GM19395 (cell line): ENCODE data around the gene BOLA3.
A peak's percentile ranks its signal among the peaks of the same experiment; 100 is the strongest.
"Not testable (repeated sequence)": the region's sequence is repeated elsewhere in the genome, so short reads cannot be mapped to it uniquely, and the experiment has no call there.

Source experiments
- ATAC-seq: cut with Tn5 transposase; IDR thresholded peaks from one replicate; pipeline ENCODE4 v1.9.1; 2021; ENCODE audit warnings: mild to moderate bottlenecking, moderate library complexity; ENCODE audit not compliant: unreplicated experiment

BOLA3 gene, protein sequence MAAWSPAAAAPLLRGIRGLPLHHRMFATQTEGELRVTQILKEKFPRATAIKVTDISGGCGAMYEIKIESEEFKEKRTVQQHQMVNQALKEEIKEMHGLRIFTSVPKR

DNA sequence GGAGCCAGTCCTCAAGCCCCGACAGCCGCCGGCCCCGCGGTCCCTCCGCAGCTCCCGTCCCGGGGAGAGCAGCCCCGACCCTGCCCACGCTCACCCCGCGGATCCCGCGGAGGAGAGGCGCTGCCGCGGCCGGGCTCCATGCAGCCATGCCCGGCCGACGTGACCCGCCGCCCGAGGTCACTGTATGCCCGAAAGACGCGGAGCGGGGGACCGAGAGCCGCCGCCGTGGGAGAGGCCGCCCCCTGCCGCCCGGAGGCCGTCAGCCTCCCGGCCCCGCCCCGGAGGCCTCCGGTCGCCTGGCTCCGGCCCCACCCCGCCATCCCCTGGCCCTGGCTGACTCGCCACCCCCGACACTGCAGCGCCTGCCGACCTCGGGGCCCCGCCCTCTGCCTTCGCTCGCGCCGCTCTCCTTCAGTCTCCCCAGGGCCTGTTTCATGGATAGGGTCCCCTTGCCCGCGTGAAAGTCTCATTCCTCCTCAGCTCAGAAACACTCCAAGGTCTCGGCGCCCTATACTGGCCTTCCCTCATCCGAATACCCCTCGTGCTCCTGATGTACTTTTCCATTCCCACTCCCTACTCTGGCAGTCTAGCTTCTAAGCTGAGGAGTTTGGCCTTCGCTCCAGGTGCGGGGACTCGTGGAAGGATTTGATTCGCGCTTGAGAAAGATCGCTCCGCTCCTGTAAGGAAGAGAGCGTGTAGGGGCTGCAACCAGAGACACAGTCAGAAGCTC, at the start of gene BOLA3:
TSS of gene BOLA3 (minus strand) at position 186 of the 730 bp plus-strand sequence. CDS start at position 148, 38 bp downstream.
- ATAC-seq: peak; percentile 88

DNA sequence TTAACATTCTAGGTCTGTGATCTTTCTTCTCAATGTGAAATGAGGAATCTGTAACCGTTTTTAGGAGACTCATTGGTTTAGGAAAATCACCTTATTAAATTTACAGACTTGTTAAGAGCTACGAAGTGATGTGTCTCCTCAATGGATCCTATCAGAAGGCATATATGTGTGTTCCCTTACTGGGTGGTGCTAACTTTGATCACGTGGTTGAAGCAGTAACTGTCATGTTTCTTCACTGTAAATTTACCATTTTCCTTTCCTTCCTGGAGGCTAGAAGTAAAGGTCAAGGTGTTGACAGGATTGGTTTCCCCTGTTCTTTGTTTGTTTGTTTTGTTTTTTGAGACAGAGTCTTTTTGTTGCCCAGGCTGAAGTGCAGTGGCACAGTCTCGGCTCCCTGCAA, 49.3 kb upstream of the BOLA3 start:
- ATAC-seq: no peak

DNA sequence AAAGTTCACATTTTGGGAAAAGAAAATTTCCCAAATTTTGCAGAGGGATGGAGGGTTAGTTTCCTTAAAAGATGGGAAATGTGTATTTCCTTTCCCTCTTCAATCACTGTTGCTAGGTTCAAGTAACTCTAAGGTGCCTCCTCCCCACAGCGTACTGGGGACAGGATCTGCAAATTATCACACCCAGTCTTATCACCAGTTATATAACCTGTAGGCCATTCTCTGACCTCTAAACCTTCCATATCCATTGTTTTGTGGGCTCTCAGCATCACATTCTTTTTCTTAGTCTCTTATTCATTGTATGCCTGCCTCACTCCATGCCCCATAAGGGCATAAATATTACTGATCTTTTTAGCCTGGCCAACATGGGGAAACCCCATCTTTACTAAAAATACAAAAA, 47.1 kb upstream of the BOLA3 start:
- no peak for ATAC-seq

DNA sequence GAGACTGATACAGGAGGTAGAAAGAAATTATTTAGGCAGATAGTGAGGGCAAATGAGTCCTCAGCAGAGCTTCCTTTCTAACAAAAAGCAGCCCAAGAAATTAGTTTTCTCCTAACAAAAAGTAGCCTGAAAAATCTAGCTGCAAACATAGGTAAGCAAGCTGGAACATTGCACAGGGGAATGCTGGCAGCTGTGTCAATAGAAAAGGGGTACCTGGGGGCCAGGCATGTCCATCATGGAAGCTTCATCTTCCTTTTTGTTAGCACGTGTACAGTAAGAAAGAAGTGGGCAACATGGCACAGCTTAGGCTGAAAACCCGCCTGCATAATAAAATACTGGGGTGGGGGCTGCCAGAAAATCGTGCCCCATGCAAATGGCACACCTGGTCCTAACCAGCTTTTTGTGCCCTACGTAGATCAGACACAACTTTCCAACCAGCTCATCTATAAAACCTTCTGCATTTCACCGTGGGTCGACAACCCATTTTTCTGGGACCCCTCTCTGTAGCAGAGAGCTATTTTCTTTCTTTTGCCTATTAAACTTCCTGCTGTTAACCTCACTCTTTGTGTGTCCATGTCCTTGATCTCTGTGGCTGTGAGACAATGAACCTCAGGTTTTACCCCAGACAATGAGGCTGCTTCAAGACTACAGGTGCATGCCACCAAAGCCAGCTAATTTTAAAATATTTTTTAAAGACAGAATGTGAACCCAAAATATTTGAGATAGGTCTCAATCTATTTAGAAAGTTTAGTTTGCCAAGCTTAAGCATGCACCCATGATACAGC, 44.1 kb upstream of the BOLA3 start:
- no peak for ATAC-seq

DNA sequence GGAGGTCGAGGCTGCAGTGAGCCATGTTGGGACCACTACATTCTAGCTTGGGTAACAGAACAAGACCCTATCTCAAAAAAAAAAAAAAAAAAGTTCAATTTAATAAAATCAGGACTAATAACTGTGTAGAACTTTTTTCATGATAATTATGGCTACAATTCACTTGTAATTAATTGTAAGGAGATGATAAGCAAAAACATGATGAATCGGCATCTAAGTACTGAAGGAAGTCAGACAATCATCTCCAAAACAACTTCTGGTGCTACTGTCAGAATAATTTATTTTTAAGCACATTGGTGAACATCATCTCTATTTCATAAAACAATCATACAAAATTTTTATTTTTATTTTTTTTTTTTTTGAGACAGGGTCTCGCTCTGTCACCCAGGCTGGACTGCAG, 41.0 kb upstream of the BOLA3 start:
- no peak for ATAC-seq

DNA sequence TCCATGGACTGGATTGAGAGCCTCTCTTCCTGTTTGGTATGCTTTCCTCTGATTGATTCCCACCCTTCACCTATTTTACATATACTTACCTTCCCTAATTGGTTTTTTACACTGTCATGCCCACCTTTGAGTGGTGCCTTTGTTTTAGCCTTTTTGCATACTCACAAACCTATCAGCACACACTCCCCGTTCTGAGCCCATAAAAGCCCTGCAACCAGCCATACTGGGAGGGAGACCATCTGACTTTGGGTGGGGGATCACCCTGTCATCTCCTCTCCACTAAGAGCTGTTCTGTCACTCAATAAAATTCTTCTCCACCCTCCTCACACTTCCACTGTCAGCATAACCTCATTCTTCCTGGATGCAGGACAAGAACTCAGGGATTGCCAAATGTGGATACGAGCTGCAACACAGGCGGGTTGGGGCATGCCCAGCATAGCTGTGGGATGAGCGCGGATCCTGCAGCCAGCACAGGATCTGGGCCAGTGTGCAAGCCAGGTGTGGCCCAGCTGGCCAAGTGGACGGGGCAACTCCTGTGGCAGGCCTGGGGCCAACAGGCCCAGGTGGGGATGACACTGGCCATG, 40.4 kb upstream of the BOLA3 start:
- ATAC-seq: no peak

DNA sequence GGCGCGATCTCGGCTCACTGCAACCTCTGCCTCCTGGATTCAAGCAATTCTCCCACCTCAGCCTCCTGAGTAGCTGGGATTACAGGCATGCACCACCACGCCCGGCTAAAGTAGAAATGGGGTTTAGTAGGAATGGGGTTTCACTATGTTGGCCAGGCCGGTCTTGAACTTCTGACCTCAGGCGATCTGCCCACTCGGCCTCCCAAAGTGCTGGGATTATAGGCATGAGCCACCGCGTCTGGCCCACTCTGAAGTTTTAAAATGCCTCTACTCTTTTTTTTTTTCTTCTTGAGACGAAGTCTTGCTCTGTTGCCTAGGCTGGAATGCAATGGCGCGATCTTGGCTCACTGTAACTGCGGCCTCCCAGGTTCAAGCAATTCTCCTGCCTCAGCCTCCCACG, 39.0 kb upstream of the BOLA3 start:
- not testable (repeated sequence) for ATAC-seq

DNA sequence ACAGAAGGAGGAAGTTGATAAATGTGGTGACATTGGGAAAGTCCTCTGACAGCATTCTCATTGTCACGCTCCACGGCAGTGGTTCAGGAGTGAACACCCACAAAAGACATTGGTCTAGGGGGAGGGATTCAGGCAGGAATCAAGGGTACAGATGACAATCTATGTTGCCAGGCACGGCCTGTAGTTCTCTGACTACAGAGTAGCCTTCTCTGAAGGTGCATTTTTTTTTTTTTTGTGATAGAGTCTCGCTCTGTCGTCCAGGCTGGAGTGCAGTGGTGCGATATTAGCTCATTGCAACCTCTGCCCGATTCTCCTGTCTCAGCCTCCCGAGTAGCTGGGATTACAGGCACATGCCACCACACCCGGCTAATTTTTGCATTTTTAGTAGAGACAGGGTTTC, 38.3 kb upstream of the BOLA3 start:
- ATAC-seq: peak; percentile 73

DNA sequence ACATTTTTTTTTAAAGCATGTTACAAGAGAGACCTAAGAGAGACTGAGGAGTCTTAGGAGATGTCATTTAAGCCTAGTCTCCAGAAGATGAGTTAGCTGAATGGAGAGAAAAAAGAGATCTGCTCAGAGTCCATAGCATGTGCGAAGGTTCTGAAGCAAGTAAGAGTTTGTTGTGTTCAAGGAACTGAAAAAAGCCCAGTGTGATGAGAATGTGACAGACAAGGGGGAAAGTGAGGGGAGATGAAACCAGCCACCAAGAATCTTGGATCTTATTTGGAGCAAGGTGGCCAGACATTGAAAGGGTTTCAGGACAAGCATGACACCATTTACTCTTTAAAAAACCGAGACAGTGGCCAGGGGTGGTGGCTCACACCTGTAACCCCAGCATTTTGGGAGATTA, 36.2 kb upstream of the BOLA3 start:
- ATAC-seq: no peak

DNA sequence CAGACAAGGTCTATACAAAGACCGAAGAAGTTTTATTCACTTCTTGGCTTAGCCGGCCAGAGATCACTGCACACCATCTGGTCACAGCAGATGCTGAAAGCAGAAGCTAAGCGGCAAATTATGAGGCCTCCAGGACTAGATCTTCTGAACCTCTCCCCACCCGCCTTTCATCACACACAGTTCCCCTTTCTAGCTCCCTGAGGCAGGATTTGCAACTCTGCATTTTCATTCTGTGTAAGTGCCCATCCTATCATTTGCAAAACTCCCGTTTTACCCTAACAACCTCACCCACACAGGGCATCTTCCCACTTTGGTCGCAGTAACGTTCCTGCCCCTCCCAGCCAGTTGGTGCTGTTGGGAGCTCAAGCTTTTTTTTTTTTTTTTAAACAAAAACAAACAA, 34.0 kb upstream of the BOLA3 start:
- ATAC-seq: peak; percentile 33

DNA sequence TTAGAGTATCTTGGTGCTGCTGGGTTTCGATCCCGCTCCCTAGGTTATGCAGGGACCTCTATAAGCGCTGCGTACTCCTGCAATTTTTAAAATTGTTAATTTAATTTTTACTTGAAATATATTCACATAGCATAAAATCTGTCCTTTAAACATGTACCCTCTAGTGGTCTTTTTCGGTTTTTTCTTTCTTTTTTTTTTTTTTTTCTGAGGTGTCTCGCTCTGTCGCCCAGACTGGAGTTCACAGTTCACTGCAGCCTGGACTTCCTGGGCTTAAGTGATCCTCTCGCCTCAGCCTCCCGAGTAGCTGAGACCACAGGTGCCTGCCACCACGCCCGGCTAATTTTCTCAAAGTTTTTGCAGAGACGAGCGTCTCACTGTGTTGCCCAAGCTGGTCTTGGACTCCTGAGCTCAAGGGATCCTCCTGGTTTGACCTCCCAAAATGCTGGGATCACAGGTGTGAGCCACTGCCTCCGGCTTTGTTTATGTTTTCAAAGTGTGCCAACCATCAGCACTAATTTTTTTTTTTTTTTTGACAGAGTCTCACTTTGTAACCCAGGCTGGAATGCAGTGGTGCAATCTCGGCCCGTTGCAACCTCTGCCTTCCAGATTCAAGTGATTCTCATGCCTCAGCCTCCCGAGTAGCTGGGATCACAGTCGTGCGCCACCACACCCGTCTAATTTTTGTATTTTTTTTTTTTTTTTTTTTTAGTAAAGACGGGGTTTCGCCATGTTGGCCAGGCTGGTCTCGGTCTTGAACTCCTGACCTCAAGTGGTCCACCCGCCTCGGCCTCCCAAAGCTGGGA, 31.6 kb upstream of the BOLA3 start:
- ATAC-seq: peak; percentile 19

DNA sequence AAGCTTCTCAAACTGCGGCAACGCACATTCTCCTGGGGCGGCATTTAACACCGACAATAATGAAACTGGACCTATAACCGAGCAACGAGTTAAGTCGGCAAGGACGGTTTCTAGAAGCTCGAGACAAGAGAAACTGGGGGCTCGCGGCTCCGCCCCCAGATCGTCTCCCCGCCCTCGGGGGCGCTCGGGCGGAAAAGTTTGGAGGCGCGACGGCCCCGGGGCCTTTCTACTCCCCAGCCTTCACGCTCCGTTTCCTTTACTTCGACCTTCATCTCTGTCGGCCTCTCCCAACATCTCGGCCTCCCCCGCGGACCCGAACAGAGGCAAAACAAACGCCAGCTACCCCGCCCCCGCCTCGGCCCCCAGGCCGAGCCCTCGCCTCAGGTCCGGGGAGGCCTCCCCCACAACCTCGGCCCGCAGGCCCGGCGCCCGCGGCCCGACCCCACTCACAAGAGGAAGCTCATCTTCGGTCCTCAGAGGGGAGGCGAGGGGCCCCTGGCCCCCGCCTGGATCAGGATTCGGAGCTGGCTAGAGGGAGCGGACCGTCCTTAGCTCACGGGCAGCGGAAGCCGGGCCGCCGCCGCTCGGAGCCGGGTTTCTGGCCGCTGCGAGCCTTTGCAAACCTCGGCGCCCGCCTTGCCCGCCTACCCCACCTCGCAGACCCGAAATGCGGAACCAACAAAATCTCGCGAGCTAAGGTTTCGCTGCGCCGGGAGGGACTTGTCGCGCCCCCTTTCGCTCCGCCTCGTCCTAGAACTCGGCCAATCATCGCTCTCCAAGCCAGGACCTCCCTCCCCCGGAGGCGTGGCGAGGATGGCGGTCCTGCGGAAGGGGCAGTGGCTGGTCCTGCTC, 30.7 kb upstream of the BOLA3 start, which contains the start of gene MOB1A:
TSS of gene MOB1A (minus strand) at position 669 of the 852 bp plus-strand sequence. CDS start at position 464, 205 bp downstream.
- ATAC-seq: peak; percentile 76

DNA sequence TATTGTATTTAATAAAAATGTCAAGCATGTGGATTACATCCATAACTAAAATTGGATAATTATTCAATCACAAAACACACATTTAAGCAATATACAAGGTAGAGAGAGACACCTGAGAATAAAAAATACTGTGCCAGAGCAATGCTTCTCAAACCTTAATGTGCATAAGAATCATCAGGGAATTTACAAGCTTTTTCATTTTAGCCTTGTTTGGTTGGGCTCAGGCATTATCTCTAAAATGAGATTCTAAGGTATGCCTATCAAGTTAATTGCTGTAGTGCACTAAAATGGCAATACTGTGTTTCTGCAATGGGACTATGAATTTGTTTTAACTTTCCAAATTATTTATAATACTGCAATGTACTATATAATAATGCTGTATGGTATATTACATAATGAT, 30.0 kb upstream of the BOLA3 start:
- ATAC-seq: no peak

DNA sequence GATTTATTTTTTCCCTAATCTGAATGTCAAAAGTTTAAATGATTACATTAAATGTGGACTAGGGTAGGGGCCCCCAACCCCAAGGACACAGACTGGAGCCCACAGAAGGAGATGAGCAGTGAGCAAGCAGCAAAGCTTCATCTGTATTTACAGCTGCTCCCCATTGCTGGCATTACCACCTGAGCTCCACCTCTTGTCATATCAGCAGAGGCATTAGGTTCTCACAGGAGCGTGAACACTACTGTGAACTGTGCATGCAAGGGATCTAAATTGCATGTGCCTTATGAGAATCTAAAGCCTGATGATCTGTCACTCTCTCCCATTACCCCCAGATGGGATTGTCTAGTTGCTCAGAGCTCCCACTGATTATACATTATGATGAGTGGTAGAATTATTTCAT, 27.2 kb upstream of the BOLA3 start:
- no peak for ATAC-seq

DNA sequence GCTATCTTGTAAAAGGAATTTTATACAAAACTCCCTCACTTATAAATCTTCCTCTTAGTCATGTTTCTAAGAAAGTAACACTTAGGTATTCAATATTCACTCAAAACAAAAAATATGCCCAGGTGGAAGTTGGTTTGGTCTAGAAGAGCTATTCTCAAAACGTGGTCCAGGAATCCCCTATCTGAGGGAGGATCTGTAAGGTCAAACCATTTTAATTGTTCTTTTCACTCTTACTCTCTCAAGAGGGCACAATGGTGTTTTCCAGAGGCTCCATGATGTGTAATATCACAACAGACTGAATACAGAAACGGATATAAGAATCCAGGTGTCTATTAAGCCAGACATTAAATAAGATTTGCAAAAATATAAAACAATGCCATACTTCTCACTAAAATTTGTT, 21.0 kb upstream of the BOLA3 start:
- ATAC-seq: no peak

DNA sequence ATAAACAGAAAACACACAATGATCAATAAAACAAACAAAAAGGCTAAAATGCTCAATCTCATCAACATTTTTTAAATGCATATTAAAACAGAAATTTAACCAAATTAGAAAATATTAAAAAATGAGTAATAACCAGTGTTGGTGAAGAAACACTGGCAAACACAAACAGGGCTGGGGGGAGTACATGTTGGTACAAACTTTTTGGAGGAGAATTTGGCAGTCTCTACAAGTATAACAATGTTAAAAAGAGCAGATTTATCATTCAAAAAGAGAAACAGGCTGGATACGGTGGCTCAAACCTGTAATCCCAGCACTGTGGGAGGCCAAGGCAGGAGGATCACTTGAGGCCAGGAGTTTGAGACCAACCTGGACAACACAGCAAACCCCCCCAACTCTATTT, 17.0 kb upstream of the BOLA3 start:
- ATAC-seq: no peak

DNA sequence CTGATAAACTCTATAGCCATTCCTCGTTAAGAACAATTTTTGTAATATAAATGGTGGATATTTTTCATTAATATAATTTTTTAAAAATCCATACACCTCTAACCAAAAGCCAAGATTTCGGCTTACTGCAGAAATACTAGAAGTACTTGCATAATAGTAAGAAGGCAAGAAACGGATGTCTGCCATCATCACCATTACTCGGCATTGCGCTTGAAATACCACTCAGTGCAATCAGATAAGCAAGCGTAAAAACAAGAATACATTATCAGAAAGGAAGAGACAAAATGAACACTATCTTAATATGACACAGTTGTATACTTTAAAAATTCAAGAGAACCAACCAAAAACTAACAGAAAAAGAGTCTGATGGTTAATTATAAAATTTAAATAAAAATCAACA, 15.2 kb upstream of the BOLA3 start:
- ATAC-seq: no peak

DNA sequence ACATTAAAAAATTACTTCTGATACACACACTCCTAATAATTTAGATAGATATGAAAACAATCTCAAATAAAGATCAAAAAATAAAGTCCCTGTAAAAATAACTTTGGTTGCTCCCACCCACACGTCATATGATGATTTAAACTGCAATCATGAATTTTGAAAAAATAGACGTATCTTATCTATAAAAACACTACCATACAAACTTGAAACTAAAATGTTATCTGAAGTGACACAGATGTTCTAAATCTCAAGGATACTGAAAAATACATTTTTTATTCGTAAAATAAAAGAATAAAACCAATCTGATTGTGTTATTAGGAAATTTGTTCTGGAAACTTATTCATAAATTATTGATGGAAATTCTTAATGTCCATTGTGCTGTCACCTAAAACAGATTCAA, 8.1 kb upstream of the BOLA3 start:
- no peak for ATAC-seq

DNA sequence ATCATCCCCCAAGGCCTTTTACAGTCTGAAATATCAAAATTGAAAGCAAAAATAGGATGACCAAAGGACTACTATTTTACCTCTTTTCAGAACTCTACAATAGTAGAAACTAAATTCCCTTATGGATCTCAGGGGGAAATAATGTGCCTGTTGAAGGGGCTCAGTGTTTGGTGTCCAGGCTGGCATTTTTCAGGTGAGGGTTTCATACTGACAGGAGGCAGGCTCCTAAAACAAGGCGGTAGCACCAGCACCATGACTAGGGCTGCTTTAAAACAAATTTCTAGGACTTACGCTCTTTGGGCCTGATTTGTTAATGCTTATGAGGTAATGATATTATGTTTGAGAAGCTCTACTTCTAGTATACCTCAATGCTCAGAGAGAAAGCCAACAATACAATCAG, 5.2 kb upstream of the BOLA3 start:
- ATAC-seq: no peak
